HG03175 (cell line): ENCODE measurements around the gene SERPIND1.
"Not testable (repeated sequence)": the region's sequence is repeated elsewhere in the genome, so short reads cannot be mapped to it uniquely, and the experiment has no call there.

Experiments
- ATAC-seq: cut with Tn5 transposase; IDR thresholded peaks from one replicate; pipeline ENCODE4 v1.9.1; 2021; ENCODE audit warnings: mild to moderate bottlenecking, moderate library complexity; ENCODE audit not compliant: unreplicated experiment

Gene SERPIND1

GRCh38 chr22:20773793-20774212, at the start of gene SERPIND1:
SERPIND1 (plus strand) TSS chr22:20774113; CDS start chr22:20779313, 5,200 bp downstream.
- no peak for ATAC-seq

GRCh38 chr22:20724676-20725454, 49.0 kb upstream of the SERPIND1 start:
- no peak for ATAC-seq

GRCh38 chr22:20725987-20726558, 47.8 kb upstream of the SERPIND1 start:
- no peak for ATAC-seq

GRCh38 chr22:20727118-20728015, 46.5 kb upstream of the SERPIND1 start:
- no peak for ATAC-seq

GRCh38 chr22:20728523-20729190, 45.3 kb upstream of the SERPIND1 start:
- ATAC-seq = no peak

- ATAC-seq = no peak
Measured at GRCh38 chr22:20729194-20729593, 44.7 kb upstream of the SERPIND1 start.

- not testable (repeated sequence) for ATAC-seq
Measured at GRCh38 chr22:20732431-20732830, 41.5 kb upstream of the SERPIND1 start.

GRCh38 chr22:20735356-20736162, 38.4 kb upstream of the SERPIND1 start:
- ATAC-seq = not testable (repeated sequence)

- ATAC-seq = not testable (repeated sequence)
Measured at GRCh38 chr22:20736891-20737290, 37.0 kb upstream of the SERPIND1 start.

- ATAC-seq = no peak
Measured at GRCh38 chr22:20738394-20739089, 35.4 kb upstream of the SERPIND1 start.

GRCh38 chr22:20740222-20740951, 33.5 kb upstream of the SERPIND1 start:
- no peak for ATAC-seq

GRCh38 chr22:20741008-20741633, 32.8 kb upstream of the SERPIND1 start:
- ATAC-seq = no peak

GRCh38 chr22:20741634-20742581, 32.0 kb upstream of the SERPIND1 start:
- ATAC-seq = no peak

- no peak for ATAC-seq
Measured at GRCh38 chr22:20742764-20743163, 31.1 kb upstream of the SERPIND1 start.

GRCh38 chr22:20744456-20744855, 29.5 kb upstream of the SERPIND1 start:
- no peak for ATAC-seq

GRCh38 chr22:20745119-20745518, 28.8 kb upstream of the SERPIND1 start:
- no peak for ATAC-seq
